K562 (cell line): ENCODE results near the gene MBOAT7.
"Not testable (repeated sequence)": the region's sequence is repeated elsewhere in the genome, so short reads cannot be mapped to it uniquely, and the experiment has no call there.

Experiments
- PHF20 ChIP-seq: fragments of 450-650 bp; IDR thresholded peaks from 2 replicates; pipeline ENCODE4 v1.6.1; 2018; ENCODE audit not compliant: partially characterized antibody
- SMC3 ChIP-seq: conservative IDR thresholded peaks from 2 replicates; pipeline ENCODE4 v1.6.1; 2011; ENCODE audit warnings: low read depth, low read length, improper control_type of control experiment; ENCODE audit not compliant: insufficient read depth
- ZNF184 ChIP-seq: sonication (generic); formaldehyde crosslinking; IDR thresholded peaks from 2 replicates; pipeline ENCODE4 v1.5.0; 2020; ENCODE audit warnings: missing genetic modification reagents
- TF ChIP-seq, protein P1 (sequence below): fragments of 250-450 bp; sonication (Bioruptor Pico); IDR thresholded peaks from 2 replicates; pipeline ENCODE4 v1.4.0; 2020; ENCODE audit warnings: mild to moderate bottlenecking

DNA sequence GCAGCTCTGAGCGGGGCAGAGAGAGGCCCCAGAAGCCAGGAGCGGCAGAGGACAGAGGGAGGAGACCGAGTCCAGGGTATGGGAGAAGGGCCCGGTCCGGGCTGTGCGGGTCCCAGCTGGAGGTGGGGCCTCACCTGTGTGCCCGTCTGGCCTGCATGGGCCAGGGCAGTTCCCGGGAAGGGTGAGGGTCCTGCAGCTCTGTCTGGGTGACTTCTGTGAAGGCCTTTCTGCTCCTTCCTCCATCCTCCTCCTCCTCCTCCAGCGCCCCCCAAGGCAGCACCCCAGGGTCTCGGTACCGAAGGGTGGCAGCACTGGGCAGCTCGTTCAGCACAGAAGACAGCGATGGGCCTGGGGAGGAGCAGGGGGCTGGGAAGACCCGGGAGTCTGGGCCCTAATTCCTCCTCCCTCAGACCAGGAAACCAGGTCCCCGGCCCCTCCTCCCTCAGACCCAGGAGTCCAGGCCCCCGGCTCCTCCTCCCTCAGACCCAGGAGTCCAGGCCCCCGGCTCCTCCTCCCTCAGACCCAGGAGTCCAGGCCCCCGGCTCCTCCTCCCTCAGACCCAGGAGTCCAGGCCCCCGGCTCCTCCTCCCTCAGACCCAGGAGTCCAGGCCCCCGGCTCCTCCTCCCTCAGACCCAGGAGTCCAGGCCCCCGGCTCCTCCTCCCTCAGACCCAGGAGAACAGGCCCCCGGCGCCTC is 17.5 kb downstream of the MBOAT7 start:
- not testable (repeated sequence) for TF ChIP-seq PHF20, SMC3, ZNF184
- TF ChIP-seq, protein P1, sequence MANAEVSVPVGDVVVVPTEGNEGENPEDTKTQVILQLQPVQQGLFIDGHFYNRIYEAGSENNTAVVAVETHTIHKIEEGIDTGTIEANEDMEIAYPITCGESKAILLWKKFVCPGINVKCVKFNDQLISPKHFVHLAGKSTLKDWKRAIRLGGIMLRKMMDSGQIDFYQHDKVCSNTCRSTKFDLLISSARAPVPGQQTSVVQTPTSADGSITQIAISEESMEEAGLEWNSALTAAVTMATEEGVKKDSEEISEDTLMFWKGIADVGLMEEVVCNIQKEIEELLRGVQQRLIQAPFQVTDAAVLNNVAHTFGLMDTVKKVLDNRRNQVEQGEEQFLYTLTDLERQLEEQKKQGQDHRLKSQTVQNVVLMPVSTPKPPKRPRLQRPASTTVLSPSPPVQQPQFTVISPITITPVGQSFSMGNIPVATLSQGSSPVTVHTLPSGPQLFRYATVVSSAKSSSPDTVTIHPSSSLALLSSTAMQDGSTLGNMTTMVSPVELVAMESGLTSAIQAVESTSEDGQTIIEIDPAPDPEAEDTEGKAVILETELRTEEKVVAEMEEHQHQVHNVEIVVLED (CRISPR knock-in tag), result not testable (repeated sequence)
